Limb (tissue), 2 donors: ENCODE results near the gene FGF16.
"Not testable (repeated sequence)": the region's sequence is repeated elsewhere in the genome, so short reads cannot be mapped to it uniquely, and the experiment has no call there.

ENCODE experiments used
- DNase-seq, 2 donors: peaks; one replicate each; pipeline ENCODE4 v3.0.0-alpha.2; 2016; ENCODE audit errors: extremely low spot score in 2 of 2

FGF16 gene

DNA sequence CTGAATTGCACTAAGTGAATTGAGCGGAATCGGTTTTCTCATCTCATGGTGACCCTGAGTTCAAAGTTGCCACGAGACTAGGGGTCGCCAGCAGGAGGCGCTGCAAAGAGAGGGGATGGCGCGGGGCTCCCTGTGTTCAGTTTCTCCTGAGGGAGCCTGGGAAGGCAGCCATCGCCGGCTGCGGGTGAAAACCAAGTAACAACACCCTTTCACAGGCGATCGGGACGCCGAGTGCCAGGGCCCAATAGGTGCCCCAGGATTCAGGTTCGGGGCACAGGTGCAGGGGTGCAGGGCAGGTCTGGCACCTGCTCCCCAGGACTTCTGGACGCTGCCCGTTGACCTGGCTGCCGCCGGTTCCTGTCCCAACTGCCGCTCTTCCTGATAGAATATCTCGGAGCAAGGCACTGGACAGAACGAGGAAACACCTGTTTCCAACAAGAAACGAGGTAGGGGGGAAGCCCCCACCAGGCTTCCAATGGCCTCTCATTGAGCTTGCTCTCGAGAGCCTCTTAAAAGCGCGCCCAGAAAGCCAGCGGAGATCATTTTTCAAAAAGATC lies 1.1 kb upstream of the FGF16 start:
- DNase-seq = no peak

DNA sequence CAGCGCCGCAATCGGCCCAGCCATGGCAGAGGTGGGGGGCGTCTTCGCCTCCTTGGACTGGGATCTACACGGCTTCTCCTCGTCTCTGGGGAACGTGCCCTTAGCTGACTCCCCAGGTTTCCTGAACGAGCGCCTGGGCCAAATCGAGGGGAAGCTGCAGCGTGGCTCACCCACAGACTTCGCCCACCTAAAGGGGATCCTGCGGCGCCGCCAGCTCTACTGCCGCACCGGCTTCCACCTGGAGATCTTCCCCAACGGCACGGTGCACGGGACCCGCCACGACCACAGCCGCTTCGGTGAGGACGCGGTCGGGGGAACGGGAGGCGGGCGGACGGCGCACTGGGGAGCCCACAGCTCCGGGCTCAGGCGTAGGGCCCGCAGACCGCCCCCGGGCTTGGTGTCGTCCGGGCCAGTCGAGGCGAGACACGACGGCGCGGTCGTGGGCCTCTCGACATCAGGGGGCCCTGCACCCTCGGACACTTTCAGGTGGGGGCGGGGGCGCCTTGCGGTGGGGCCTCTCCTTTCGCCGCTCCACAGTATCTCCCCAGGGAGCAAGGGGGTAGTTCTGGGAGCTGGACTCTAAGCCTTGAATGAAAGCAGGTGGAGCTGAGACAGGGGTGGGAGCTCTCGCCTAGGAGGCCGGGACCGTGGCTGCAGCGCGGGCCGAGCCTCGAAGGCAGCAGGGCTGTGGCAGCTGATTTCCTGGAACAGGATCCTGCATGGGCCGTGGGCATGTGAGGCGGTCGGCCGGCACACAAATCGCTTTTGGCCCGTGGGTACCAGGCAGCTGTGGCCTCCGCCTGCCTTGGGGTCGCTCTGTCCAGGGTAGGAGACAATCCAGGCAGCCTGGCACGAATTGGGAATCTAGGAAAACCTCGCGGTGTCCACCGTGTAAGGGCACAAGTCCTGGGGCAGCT lies 722 bp downstream of the FGF16 start:
- peak in 1 of 2 donors; percentile 31 for DNase-seq

DNA sequence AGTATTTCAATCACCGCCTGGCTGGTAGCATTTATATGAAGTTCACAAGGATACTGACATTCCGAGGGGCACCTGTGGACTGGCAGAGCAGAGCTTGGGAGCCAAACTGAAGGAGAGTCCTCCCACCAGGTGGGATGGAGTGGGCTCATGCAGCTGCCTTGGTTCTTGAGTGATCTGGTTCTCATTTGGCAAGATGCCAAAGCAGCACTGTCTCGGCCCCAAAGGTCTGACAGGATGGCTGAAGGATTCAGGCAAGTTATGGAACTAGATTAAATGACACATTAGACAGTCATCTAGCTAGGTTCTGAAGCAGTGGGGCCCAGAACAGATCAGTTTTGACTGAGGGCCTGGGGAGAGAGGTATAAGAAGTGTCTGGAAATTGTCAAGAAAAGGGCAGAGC lies 3.2 kb downstream of the FGF16 start:
- DNase-seq = no peak

DNA sequence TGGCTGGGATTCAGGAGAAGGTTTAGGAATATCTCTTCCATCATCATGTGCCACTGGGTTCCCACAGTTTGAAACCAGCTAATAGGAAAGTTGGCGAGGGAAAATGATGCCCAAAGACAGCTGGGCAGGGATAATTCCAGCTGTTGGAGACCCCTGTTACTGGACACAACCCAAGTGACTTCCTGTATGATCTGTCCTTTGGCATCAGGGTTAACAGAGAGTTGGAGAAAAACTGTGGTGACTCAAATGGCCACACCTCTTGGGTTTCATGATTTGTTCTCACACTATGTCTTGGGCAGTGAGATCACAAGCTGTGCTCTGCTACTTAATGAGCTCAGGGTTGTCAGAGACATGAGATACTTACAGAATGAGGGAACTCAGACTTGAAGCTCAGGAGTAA lies 3.8 kb downstream of the FGF16 start:
- DNase-seq = no peak

DNA sequence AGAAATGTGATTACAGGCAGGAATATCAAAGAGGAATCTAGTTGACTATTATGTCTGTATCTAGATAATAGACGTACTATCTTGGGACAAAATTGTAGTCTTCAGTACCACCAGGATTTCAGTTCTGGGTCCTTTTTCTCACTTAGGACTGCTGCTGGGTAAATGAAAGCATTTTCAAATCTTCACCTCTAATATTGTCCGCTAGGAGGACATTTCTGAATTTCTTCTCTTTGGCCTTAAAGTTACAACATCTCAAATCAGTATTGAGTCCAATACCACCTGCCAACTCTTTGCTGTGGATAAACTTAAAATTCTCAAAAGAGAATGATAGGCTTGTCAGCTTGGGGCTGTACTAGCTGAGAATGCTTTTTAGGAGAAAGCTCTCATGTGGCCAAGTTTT lies 6.0 kb downstream of the FGF16 start:
- no peak for DNase-seq

DNA sequence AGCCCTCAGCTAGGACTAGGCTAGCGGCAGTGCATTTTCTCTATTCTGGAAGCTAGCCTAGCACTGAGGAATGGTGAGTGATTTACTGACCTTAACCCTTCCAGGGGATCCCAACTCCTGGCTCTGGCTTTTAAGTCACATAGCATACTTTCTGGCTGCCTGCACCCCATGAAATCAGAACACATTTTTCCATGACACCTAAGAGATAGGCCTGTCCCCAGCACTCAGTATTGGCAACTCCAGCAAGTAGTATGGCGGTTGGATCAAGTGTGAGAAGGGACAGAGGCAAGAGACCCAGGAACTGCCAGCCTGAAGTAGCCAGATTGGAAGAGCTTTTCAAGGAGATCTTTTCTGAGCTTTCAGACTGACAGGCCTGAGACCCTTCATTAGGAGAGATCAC lies 8.2 kb downstream of the FGF16 start:
- DNase-seq = no peak

DNA sequence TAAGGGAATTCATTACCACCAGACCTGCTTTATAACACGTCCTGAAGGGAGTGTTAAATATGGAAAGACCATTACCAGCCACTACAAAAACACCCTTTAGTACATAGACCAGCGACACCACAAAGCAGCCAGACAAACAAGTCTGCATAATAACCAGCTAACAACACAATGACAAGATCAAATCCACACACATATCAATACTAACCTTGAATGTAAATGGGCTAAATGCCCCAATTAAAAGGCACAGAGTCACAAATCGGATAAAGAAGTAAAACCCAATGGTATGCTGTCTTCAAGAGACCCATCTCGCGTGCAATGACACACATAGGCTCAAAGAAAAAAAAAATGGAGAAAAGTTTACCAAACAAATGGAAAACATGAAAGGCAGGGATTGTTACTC lies 36.9 kb downstream of the FGF16 start:
- no peak for DNase-seq

DNA sequence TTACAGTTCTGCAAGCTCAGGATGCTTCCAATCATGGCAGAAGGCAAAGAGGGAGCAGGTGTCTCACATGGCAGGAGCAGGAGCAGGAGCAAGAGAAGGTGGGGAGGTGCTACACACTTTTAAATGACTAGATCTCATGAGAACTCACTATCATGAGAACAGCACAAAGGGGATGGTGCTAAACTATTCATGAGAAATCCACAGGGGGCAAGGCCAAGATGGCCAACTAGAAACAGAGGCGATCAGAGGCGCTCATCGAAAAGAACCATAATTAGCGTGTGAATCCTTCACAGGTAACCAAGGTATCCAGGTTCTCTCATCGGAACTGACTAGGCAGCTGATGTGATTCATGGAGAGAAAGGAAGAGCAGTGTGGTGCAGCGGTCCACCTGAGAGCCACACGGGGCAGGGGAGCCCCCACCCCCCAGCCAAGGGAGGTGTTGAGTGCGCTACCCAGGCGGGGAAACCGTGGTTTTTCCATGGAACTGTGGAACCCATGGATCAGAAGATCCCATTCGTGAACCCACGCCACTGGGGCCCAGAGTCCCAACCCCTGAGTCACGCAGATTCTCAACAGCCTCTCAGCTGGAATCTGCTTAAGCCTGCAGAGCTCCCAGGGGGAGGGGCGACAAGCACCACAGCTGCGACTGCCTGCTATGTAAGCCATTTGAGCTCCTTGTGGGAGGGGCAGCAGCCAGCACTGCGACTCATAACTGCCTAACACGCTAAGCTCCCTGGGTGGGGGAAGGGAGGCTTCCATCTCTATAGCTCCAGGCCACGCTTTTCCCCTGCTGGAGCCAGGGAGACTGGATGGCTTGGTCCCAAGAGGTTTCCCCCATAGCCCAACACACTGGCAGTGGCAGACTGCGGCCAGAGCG lies 46.7 kb downstream of the FGF16 start:
- peak in 1 of 2 donors; percentile 35 for DNase-seq

DNA sequence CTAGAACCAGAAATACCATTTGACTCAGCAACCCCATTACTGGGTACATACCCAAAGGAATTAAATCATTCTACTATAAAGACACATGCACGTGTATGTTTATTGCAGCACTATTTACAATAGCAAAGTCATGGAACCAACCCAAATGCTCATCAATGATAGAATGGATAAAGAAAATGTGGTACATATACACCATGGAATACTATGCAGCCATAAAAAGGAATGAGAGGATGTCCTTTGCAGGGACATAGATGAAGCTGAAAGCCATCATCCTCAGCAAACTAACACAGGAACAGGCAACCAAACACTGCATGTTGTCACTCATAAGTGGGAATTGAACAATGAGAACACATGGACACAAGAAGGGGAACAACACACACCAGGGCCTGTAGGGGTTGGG lies 53.0 kb downstream of the FGF16 start:
- not testable (repeated sequence) for DNase-seq

DNA sequence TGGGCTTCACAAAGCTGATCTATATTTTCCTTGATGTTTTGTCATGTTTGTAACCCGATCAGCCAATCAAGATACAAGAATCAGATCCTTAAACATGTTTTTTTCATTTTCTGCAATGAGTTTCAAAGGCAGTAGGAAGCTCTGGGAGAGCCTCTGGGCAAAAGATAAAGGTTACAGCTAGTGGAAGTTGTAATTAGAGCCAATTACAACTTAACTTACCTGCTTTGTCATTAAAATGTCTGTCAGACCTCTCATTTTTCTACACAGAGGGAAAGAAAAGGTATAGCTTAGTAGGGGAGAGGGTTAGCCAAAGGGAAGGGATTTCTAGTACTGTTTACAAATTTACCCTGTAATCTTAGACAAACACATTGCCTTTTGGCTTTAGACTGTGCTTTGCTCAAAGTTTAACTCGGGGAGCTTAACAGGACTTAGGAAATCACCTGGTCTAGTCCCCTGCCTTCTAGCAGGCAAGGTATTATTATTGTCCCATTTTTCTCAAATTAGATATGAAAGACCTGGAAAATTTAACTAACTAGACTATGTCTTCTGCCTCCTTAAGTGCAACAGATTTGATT lies 55.8 kb downstream of the FGF16 start:
- DNase-seq = no peak

DNA sequence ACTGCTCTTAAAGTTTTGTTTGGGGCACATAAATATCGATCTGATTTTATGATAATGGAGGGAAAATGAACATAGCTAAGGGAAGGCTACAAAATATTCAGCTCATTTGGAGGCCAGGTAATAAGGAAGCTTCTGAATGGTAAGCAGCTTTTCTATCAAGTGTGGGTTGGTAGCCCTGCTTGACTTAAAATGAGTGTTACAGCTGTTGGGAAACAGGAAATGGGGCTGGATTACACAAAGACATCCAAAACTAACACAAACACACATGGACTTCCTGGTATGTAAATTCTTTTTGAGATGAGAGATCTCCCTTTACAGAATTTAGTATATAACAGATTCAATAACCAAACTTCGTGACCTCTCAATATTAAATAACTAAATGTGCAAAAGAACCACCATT lies 58.0 kb downstream of the FGF16 start:
- no peak for DNase-seq
